GM10266 (cell line): Measurements from ENCODE around the gene CD2BP2.

ENCODE experiments used
- DNase-seq: peaks from one replicate; pipeline ENCODE4 v3.0.0; 2012; ENCODE audit errors: extremely low spot score
- CTCF ChIP-seq: IDR thresholded peaks from 2 replicates; pipeline ENCODE4 v1.5.1; 2012; ENCODE audit warnings: mild to moderate bottlenecking, low read depth; ENCODE audit not compliant: control insufficient read depth, insufficient read depth; ENCODE audit errors: missing control alignments

The CD2BP2 gene

DNA sequence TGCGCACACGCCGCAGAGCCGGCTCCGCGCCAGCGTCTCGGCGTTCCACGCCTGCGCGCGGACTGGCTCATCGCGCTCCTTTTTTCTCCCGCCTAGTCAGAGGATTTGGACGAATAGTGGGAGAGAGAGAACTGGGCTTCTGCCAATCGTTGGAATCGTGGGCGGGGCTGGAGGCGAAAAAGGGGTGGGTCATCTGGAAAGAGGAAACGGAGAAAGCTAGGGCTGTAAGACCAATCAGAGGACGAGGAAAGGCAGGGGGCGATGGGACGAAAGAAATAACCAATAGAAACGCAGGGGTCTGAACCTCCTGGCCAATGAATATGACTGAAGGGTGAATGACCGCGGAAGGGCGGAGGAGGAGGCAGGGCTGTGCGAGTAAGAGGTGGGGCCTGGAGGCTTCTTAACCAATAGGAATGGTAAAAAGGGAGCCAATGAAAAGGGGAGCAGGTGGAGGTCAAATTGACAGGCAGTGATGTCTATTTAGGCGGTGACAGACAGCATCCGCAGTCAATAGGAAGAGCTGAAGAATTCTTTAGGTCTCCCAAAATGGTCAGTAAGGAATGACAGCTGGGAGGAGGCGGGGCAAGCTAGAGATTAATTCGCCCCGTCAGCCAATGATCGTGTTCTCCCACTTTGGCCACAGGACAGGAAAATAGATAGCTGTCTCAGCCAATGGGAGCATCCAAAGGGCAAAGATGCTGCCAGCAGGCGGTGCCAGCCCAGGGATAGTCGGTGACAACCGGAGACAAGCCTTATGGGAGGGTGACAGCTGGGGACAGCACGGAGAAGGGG, 15.5 kb upstream of the CD2BP2 start, which contains the start of gene TBC1D10B:
TSS of gene TBC1D10B (minus strand) at position 39 of the 792 bp plus-strand sequence. CDS start 311 bp downstream, outside the sequence.
- TF ChIP-seq CTCF = no peak

DNA sequence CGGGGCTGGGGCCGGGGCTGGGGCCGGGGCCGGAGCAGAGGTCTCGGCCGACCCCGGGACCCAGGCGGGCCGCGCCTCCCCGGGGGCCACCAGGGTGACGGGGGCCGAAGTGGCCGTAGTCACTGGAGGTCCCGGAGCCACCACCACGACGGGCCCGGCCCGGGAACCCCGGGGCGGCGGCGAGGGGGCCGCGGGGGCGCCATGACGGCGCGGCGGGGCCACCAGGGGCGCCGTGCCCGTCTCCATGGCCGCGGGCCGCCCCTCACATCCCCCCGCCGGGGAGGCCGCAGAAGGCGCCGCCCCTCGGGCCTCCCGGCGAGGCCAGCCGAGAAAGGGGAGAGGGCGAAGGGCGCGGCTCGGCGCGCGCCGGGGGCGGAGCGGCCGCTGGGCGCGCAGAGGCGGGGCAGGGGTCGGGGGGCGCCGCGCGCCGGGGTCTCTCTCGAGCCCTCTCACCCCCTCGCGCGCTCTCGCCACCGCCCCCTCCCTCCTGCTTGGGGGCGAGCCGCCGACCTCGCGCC, 14.9 kb upstream of the CD2BP2 start:
- TF ChIP-seq CTCF = peak; percentile 10
- no peak for DNase-seq

More for the DNA sequence above, 15.5 kb upstream of the CD2BP2 start, which contains the start of gene TBC1D10B:
- peak; percentile 98 for DNase-seq

DNA sequence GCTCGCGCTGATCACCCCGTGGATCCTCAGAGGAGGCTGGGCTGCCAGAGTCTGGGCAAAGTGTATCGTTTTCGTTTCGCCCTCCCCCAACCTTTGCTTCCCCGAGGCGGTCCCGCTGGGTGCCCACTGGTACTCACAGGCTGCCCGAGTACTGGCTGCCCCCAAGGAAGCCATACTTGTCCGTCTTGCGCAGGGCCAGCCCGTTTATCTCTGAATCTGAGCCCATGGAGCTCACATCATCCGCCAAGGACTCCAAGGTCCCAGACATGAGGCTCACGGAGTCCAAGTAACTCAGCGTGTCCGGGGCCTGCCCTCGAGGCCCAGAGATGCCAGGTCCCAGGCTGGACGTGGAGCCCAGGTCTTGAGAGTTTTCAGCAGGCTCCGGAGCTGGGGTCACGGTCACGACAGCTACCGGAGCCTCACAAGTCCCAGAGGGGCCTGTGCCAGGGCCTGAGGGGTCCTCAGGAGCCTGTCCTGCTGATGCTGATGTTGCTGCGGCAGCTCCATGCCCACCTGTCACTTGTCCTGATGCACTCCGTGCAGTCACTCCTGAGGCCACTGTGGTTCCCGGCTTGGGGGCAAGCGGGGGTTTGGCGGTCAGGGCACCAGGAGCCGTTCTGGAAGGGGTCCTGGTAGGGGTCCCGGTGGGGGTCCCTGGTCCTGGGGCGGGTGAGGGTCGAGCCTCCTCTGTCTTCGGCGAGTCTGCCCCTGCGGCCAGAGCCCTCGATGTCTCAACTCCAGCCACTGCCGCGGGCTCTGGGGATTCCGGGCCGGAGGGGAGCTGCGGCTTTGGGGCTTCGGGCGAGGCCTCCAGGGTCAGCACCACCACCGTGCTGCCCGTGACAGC, 14.2 kb upstream of the CD2BP2 start:
- TF ChIP-seq CTCF = no peak
- DNase-seq = no peak

DNA sequence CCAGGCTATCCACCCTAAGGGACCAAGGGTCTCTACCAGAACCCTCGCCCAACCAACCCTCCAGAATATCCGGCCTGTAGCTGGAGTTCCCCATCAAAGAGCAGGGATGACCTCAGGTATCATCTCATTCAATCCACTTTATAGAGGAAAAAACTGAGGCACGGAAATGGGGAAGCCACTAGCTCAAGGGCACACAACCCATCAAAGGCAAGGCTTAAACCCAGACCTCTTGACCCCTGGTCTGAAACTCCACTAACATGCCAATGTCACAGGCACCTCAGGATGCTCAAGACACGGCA, 13.6 kb upstream of the CD2BP2 start:
- no peak for TF ChIP-seq CTCF
- no peak for DNase-seq

DNA sequence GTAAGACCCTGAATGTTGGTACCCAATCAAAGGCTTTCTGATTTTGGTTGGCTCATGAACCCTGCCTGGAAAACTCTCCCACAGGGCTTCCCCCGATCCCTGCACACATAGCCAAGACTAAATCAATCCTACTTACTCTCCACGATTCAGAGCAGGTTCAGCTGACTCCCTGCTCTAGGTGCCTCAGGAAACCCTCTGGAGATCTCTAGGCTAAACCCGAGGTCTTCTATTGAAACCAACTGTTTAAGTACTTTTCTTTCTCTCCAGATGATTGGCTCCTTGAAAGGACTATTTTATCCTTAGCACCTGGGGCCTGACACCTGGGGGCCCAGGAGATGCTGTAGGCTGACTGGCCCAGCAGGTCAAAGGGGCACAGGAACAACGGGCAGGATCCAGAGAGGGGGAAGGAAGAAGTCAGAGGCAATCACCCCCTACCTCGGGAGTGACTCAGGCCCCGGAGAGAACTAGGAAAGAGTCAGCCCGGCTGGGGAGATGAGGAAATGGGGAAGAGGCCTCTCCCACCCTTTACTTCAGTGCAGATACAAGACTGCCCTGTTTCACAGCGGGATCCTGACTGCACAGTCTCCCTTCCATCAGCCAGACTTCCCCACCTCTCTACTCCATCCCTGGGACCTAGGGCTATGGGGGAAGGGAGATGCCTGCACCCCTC, 13.1 kb upstream of the CD2BP2 start:
- no peak for DNase-seq
- no peak for TF ChIP-seq CTCF

DNA sequence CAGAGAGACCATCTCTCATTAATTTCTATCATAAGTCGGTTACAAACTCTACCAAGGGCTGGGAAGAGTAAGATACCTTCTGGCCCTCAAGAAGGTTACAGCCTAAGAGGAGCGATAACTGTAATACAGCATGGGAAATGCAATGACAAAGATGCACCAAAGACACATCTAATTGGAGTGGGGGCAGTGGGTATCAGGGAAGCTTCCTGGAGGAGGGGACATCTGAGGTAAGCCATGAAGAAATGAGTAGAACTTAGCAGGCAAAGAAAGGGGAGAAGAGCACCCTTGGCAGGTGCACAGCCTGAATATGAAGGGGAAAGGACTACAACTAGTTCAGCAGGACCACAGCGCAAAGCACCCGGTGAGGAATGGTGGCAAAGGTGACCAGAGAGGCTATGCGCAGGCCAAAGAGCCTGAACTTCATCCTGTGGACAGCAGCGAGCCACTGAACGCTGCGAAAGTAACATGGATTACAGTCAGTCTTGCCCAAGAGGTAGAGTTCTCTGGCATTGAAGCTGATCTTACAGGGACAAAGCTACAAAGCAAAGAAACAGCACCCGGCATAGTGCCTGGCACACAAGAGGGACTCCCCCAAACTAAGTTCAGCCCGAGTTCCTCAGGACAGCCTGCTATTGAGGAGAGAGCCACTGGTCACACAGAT, 12.4 kb upstream of the CD2BP2 start:
- DNase-seq = no peak
- TF ChIP-seq CTCF = no peak
